Inflammatory macrophage treated with lipopolysaccharide for 1 hour (primary cell): ENCODE data around the gene WDPCP.
"Not testable (repeated sequence)": the region's sequence is repeated elsewhere in the genome, so short reads cannot be mapped to it uniquely, and the experiment has no call there.

Source experiments
- DNase-seq, 2 donors: peaks; one replicate each; pipeline ENCODE4 v3.0.0-alpha.2; 2020 to 2022

Gene WDPCP

DNA sequence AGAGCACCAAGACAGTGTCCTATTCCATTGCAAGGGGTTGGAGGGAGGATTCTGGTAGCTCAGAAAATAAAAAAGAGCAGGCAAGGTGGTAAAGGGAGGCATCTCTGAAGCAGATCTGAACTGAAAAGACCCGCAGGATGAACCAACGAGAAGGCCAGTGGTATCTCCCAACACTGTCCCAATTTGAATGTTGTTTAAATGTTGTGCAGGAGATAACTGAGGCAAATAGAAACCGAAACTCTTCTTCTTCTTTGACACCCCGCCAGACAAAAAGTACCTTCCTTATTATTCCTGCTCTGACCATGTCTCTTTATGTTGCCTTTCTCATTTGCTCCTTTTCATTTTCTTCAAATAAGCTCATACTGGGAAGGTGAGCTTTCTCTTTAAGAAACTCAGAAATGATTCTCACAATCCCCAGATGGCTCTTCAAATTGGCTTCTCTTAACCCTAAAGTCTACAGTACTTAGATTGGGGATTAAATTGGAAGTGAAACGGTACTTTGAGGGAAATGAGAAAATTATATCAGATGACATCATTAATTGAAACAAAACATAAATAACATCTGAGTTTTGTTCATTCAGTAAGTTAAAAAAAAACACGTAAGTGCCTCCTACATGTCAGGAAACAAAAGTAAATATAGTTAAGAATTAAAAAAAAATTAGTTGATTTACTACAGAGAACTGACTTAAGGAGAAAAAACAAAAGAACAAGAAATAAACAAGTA is 143.6 kb downstream of the WDPCP start:
- DNase-seq, result no peak

DNA sequence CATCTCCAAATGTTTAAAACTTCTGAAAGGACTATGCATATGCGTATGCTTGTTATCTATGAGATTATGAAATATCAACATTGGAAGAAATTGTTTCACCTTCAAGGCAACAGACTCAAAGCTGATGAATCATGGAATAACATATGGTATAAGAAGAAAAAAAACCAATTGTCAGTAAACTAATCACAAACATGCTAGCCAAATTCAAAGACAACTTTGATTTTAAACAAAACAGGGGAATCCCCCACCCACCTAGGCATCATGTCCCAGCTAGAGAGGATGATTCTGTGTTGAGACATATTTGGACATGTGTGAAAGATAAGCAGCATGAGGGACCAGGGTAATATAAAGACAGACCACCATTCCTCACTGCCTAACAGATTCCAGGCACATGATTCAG is 147.7 kb downstream of the WDPCP start:
- DNase-seq, result no peak

DNA sequence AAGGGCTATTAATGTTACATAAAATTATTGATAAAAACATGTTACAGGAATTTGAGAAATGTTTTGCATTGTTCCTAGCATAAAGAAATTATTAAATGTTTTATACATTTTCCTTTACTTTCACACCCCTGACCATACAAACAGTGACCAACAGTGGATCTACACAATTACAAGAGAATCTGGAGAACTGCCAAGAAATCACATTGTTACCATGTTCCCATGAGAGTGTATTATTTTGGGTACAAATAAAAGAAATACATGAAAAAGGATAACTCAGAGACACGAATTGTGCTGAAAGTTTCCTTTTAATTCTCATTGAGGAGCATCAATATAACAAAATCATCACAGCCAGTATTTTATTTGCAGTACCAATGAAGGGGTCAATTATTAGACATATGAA is 150.1 kb downstream of the WDPCP start:
- DNase-seq, result no peak

DNA sequence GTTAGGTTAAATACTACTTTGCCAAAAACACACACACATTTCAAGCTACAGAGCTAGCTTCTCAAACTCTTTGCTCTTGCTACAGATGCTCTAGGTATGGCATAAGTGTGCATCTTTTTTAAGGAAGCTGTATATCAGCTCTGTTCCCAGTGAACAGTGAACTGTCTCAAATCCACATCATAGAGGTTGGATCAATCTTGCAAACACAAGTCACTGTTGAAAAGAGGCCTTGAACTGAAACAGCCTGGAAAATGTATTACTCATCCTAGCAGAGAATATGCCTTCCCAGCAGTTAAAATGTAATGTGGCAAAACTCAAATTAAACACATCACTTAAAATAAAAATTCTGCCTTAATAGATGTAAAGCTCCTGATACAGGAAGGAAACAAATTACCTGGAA is 151.8 kb downstream of the WDPCP start:
- DNase-seq, result no peak

DNA sequence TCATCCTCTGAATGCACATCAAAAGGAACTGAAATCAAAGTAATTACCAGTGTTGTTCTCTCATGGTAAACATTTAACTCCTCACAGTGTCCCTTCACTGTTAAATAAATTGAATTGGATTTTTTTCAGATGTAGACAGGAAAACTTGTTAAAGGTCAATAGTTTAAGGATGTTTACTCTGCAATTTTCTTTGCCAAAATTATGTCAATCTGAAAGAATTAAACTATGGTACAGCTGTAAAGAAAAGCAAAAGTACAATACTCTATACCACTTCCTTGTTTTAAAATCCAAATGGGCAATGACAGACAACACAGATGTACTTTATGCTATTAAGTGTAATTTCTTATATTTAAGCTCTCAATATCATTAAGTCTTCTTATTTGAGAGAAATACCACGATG is 153.2 kb downstream of the WDPCP start:
- no peak for DNase-seq

DNA sequence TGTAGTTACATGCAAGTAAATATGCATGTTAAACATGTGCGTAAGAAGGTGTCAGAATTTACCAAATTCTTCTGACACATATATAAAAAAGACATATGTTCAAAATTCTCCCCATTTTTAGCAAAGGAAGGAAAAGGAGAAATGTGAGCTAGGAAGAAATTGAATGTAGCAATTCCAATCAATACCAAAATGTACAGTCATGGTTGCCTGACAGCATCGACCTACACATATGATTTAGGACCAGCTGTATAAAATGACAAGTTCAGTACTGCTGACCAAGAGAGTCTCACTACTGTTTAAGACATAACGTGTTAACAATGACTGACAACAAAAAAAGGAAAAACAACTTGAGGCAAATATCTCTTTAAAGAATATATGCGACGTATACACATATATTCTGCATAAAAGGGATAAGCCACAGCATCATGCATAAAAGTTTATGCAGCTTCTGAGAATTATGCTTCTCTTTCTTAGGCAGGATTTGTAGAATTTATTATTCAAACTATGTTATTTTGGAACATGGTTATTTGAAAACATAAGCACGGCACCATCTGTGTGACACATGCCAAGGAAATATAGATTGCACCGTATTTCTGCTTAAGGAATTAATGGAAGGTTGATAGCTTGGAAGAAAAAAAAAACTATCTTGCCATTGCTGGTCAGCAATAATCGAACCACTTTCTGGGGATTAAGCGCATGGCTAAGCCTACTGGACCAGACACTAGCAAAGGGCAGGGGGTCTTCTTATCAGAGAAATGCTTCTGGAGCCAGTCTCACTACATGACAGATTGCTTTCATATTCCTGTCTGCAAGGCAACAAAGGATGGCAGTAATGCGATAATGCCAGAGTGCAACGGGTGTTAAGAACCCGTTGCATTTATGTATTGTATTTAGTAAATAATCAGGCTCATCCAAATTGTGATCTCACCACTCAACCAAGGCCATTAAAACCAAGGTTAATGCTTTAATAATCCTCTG is 154.0 kb downstream of the WDPCP start:
- DNase-seq, result no peak

DNA sequence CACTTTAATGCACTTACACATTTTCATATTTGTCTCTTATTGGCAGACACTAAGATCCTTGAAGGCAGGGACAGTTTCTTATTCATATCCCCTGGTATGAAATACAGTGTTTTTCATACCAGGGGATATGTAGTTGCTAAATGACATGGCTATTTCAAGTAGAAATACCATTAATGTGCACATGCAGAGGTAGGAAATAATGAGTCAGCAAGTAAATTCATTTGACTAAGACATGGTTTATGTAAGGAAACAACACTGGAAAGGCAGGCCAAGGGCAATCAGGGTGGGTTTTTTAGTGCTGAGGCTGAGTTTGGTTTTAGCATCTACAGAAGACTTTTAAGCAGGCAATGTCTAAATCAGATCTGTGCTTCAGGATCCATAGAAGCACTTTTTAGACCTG is 155.9 kb downstream of the WDPCP start:
- no peak for DNase-seq

DNA sequence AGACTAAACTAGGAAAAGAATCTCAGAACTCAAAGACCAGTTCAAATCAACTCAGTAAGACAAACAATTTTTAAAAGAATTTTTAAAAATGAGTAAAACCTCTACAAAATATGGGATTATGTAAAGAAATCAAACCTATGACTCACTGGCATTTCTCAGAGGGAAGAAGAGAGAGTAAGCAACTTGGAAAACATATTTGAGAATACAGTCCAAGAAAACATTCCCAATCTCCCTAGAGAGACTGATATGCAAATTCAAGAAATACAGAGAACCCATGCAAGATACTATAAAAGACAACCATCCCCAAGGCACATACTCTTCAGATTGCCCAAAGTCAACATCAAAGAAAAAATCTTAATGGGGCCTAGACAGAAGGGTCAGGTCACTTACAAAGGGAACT is 162.7 kb downstream of the WDPCP start:
- no peak for DNase-seq

DNA sequence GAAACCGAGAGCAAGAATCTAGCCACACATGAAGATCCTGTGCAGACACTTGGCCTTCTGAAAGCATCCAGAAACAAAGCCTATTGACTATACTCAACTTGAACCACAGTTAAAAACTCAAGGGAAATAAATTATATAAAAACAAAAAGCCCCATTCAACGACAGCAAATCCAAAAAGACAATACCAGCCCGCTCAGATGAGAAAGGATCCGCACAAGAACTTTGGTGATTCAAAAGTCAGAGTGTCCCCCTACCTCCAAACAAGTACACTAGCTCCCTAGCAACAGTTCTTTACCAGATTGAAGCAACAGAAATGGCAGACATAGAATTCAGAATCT is 163.2 kb downstream of the WDPCP start:
- no peak for DNase-seq

DNA sequence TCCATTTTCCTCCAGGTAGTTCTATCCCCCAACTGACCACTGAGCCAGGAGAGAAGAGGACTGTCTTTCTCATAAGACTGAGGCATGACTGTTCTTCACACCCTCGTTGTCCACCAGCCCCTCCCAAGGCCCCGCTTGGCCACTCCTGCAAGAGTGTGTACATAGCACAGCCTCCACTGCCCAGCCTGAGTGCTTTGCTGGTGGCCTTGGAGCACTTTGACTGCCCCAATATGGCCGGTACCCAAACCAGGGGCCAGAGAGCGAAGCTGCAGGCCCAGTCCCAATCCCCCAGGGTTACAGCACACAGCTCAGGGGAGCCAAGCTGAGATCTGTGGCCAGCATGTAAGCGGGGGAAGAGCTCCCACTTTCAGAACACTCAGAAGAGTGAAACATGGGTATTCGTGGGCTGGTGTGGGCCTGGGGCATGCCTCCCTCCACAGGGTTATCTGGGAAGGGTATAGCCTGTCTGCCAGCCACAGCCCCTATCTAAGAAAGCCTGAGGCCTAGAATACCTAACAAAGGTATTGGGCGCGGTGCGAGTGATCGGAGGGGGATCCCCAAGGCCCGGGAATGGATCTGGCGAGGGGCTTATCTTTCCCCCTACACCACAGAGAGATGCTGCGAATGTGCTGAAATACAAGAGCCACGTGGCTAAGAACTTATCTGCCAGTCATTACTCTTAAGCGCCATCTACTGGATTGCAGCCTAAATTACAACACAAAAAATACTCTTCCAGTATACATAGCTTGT is 163.8 kb downstream of the WDPCP start:
- DNase-seq, result peak; percentile 8 to 83

DNA sequence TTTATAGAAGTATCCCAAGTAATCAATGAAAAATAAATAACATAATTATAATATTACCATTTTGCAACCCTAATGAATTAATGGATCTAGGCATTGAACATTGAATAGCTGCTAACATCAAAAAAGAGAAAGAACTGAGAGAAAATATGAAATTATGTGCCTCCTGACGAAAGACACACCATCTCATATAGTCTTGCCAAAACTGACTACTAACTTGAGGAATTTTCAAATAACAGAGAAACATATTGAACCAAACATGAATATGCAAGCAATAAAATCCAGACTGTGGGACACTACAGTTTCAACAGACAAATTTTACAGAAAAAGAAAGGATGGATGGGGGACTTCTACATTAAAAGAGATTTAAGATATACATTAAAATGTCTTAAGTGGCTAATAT is 165.7 kb downstream of the WDPCP start:
- DNase-seq, result no peak

DNA sequence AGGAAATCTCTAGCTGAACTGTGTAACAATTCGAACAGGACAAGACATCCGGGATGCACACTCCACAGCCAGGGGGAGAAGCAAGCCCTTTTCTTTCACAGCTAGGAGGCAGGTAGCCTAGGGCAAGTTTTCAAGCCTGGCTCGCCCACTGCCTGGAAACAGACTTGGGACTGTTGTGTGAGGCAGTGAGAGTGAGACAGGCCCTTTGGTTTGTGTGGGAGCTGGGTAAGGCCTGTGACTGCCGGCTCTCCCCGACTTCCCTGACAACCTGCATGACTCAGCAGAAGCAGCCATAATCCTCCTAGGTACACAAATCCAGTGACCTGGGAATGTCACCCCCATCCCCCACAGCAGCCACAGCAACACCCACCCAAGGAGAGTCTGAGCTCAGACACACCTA is 179.7 kb downstream of the WDPCP start:
- DNase-seq, result no peak

DNA sequence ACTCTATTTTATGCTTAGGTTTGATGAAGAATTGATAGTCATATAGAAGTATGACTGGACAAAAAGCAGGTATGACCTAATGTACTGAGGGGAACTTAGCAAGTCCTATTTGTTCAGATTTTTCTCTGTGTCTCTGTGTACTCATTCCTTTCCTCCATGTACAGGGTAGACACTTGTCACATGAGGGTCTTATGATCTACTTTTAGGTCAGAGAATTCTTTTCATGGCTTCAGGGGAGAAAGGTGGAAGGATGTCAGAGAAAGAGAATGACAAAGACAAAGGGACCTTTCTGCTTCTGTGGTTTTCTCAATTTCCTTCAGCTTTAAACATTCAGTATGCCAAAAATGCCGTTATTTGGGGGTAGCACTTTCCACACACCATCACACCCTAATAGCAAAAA is 181.6 kb downstream of the WDPCP start:
- DNase-seq, result no peak

DNA sequence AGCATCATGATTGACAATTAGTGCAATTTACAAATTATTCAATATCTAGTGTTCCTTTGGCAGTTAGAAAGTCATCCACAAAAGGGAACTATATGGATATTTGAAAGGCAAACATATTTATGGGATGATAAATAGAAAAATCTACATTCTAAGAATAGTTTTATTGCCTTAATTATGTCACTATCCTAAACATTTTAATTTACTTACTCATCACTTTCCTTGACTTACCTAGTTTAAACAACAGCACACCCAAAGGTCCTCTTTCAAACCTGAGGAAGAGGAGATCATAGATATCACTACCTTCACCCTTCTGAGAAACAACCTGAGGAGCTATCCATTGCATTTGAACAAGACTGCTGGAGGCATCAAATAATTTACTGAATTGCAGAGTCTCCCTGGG is 184.5 kb downstream of the WDPCP start:
- DNase-seq, result no peak

DNA sequence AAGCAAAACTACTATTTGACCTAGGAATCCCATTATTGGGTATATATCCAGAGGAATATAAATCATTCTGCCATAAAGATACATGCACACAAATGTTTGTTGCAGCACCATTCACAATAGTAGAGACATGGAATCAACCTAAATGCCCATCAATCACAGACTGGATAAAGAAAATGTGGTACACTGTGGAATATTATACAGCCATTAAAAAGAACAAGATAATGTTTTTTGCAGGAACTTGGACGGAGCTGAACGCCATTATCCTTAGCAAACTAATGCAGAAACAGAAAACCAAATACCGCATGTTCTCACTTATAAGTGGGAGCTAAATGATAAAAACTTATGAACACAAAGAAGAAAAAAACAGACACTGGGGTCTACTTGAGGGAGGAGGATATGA is 185.4 kb downstream of the WDPCP start:
- not testable (repeated sequence) for DNase-seq

DNA sequence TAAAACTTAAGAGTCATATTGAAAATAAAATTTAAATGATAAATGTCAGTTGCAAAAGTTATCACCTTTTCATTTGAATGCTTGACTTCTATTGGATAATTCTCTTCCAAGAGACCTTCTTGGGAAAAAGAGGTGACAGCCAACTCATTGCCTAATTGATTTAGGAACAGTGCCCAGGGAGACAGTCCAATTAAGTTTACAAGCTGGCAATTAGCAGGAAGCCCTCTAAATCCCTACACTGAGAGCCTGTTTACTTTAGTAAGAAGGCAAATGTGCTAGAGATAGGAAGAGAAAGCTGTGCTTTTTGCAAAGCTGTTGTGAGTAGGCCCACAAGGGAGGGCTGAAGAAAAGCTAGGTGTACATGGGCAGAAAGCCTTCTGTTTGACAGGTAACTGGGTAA is 189.1 kb downstream of the WDPCP start:
- no peak for DNase-seq

DNA sequence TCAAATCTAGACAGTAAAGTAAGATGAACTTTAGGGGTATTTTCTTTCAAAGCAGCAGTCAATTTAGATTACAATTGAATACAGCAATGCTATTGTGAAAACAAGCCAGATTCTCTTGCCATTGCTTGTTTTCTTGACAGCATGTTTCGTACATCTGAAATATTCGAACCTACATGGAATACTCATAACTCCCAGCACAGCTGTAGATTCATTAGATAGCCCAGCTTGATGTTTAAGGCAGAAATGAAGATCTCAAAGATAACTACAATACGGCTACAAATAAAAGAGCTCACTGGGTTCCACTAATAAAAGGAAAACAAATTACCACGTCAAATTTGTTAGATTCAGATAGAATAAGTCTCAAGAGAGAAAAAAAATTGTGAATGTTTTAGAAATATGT is 208.8 kb downstream of the WDPCP start:
- no peak for DNase-seq

DNA sequence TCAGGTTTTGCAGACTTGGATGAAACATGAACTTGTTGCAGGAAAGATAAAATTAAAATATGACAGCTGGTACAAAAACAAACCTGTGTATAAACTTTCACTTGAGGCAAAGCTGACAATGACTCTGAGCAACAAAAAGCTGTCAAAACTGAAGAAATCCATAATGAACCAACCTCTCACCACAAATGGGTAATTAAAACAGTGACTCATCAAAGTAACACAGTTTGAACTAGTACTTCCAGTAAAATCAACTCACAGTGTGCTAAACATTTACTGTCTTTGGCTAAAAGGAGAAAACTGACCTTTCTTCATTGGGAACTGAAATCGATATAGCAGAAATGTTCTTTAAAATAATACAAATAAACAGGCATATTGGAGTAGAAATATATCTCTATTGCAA is 209.7 kb downstream of the WDPCP start:
- peak in 1 of 2 donors; percentile 2 for DNase-seq

DNA sequence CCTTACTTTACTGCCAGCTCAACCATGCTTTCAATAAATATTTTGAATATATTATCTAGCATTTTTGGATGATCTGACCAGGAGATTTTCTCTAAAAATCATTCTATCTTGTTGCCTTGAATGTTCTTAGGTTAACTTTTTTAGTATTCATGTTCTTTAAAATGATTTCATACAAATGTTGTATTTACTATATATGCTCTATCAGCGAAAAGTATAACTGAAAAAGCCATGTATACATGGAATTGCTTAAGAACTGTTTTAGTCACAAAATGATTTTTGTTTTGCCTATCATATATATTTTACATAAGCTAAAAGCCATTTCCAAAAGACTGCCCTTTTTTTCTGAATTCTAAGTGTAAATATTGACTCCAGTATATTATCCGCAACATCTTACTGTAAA is 213.9 kb downstream of the WDPCP start:
- no peak for DNase-seq

DNA sequence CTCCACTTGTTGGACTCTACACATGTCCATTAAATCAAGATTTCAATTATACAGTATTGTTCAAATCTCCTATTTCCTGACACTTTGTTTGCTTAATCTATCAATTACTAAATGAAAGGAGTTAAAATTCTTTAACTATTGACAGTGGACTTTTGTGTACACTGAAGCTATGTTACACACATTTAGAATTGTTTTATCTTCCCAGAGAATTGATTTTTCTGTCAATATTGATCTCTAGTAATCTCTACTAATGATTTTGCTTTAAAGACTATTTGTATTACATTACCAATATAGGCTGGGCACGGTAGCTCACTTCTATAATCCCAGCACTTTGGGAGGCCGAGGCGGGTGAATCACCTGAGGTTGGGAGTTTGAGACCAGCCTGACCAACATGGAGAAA is 215.7 kb downstream of the WDPCP start:
- no peak for DNase-seq

DNA sequence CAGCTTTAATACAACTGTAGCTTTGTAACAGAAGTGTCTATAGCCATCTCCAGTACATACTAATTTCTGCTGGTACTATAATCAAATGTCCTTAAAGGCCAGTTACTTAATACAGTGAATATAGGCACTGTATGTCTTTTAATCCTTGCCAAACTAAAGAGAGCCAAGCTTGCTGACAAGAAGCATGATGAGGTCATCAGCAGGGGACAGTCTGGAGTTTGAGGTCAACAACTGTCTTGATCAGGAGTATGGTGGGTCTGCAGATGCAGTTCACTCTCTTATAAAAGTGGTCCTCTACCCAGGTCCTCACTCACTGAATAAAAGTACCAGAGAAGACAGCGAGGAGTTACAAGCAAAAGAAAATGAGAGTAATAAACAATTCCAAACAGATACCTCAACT is 219.1 kb downstream of the WDPCP start:
- DNase-seq, result no peak

DNA sequence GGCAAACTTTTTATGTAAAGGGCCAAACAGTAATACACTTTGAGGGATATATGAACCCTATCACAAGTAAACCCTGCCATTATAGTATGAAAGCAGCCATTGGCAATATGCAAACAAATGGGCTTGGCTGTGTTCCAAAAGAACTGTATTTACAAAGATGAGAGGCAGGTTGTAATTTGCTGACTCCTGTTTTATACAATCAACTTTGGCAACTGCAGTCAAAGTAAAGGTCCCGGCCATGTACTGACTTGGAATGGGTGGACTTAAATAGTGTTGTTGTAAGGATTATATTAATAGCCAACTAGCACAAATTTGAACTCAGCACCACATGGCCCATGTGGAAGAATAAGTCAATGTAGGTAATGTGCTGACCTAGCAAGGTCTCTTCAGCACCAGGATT is 223.4 kb downstream of the WDPCP start:
- DNase-seq, result no peak

DNA sequence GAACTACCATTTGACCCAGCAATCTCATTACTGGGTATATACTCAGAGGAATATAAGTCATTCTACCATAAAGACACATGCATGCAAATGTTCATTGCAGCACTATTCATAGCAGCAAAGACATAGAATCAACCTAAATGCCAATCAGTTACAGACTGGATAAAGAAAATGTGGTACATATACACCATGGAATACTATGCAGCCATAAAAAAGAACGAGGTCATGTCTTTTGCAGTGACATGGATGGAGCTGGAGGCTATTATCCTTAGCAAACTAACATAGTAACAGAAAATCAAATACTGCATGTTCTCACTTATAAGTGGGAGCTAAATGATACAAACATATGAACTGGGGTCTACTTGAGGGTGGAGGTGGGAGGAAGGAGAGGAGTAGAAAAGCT is 230.6 kb downstream of the WDPCP start:
- not testable (repeated sequence) for DNase-seq

DNA sequence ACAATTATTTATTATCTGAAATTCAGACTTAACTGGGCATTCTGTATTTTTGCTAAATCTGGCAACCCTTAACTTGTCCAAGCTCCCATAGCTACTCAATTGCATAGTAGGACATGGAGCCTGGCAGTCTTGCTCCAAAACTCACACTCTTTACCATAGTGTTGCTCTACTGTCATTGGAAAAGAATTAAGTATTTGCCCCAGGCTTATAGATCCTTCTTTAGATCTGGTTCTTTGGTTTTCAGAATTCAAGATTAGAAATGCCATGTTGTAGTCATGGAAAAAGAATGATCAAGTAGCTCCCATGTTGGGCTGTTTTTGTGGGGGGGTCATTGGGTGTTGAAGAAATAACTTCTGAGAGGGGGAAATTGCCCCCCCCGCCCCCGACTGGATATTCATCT is 240.9 kb downstream of the WDPCP start:
- DNase-seq, result no peak
